ENCODE results near the gene TMTC1. TPM values are rescaled to one million over a fixed set of nuclear protein-coding genes. Genes with fewer than 3 reads are reported as not detected.

Gene TMTC1
- total and polyA plus RNA-seq, 2 donors (not counting 1 experiment from before 2014, with no cell fraction given), result 62.2 to 222 TPM

- Histone ChIP-seq H3K79me2 (ENCODE audit: control insufficient read depth, insufficient read depth, low read length) (no peaks in the 10 kb centered on the region), H3K4me2 (ENCODE audit: extremely low read depth, insufficient read depth, low read length) (no peak overlapping the region), H3K4me3 (replicated peaks in 1 of 4; ENCODE audit: control extremely low read depth in 1 of 4, insufficient read depth in 1 of 4, low read depth in 3 of 4, low read length in 4 of 4) (no peak overlapping the region), H3K36me3 (ENCODE audit: control insufficient read depth, insufficient read depth, low read length) (peaks cover 2% of the 10 kb centered on the region), H2AFZ (ENCODE audit: low read length) (no peak overlapping the region), H3K4me1 (ENCODE audit: control insufficient read depth, extremely low read depth, insufficient read depth, low read length) (peaks cover 2% of the 10 kb centered on the region), H3K27me3 (ENCODE audit: control insufficient read depth, insufficient read depth, low read length) (no peaks in the 10 kb centered on the region), H4K20me1 (ENCODE audit: control insufficient read depth, extremely low read depth, insufficient read depth, low read length) (no peaks in the 10 kb centered on the region), H3K9ac (ENCODE audit: insufficient read depth, low read length) (no peak overlapping the region), H3K9me3 (ENCODE audit: control insufficient read depth, insufficient read depth, low read depth, low read length) (no peaks in the 10 kb centered on the region), H3K27ac (ENCODE audit: insufficient read depth, low read length) (no peak overlapping the region)
- TF ChIP-seq EZH2 (IDR thresholded peaks at IDR 0.05; ENCODE audit: low read length, missing control alignments) (no peak), CTCF (conservative IDR thresholded peaks at IDR 0.05 in 1 of 2, IDR thresholded peaks at IDR 0.05 in 1 of 2; ENCODE audit: low read depth in 1 of 2, low read length in 2 of 2) (no peak)
- DNase-seq (ENCODE audit: low read depth in 2 of 2), result no peak
Measured at GRCh38 chr12:29734305-29734704, 49.4 kb downstream of the TMTC1 start.

- H4K20me1 ChIP-seq (ENCODE audit: control insufficient read depth, extremely low read depth, insufficient read depth, low read length), result no peaks in the 10 kb centered on the region
- H3K27me3 ChIP-seq (ENCODE audit: control insufficient read depth, insufficient read depth, low read length), result no peaks in the 10 kb centered on the region
- H3K9me3 ChIP-seq (ENCODE audit: control insufficient read depth, insufficient read depth, low read depth, low read length), result no peaks in the 10 kb centered on the region
- H3K27ac ChIP-seq (ENCODE audit: insufficient read depth, low read length), result no peak overlapping the region
- H3K4me3 ChIP-seq (replicated peaks in 1 of 4; ENCODE audit: control extremely low read depth in 1 of 4, insufficient read depth in 1 of 4, low read depth in 3 of 4, low read length in 4 of 4), result no peak overlapping the region
- no peak overlapping the region for H2AFZ ChIP-seq (ENCODE audit: low read length)
- no peak overlapping the region for H3K9ac ChIP-seq (ENCODE audit: insufficient read depth, low read length)
- no peaks in the 10 kb centered on the region for H3K79me2 ChIP-seq (ENCODE audit: control insufficient read depth, insufficient read depth, low read length)
- DNase-seq (ENCODE audit: low read depth in 2 of 2), result no peak
- H3K4me2 ChIP-seq (ENCODE audit: extremely low read depth, insufficient read depth, low read length), result no peak overlapping the region
- H3K4me1 ChIP-seq (ENCODE audit: control insufficient read depth, extremely low read depth, insufficient read depth, low read length), result no peaks in the 10 kb centered on the region
- TF ChIP-seq EZH2 (IDR thresholded peaks at IDR 0.05; ENCODE audit: low read length, missing control alignments), result no peak
- TF ChIP-seq CTCF (conservative IDR thresholded peaks at IDR 0.05 in 1 of 2, IDR thresholded peaks at IDR 0.05 in 1 of 2; ENCODE audit: low read depth in 1 of 2, low read length in 2 of 2), result no peak
- peaks cover 3% of the 10 kb centered on the region for H3K36me3 ChIP-seq (ENCODE audit: control insufficient read depth, insufficient read depth, low read length)
Measured at GRCh38 chr12:29733501-29733900, 50.2 kb downstream of the TMTC1 start.

GRCh38 chr12:29733060-29733459 is 50.7 kb downstream of the TMTC1 start:
- Histone ChIP-seq H2AFZ (ENCODE audit: low read length) (no peak overlapping the region), H3K36me3 (ENCODE audit: control insufficient read depth, insufficient read depth, low read length) (peaks cover 3% of the 10 kb centered on the region), H3K79me2 (ENCODE audit: control insufficient read depth, insufficient read depth, low read length) (no peaks in the 10 kb centered on the region), H3K4me3 (replicated peaks in 1 of 4; ENCODE audit: control extremely low read depth in 1 of 4, insufficient read depth in 1 of 4, low read depth in 3 of 4, low read length in 4 of 4) (no peak overlapping the region), H3K4me1 (ENCODE audit: control insufficient read depth, extremely low read depth, insufficient read depth, low read length) (no peaks in the 10 kb centered on the region), H3K9ac (ENCODE audit: insufficient read depth, low read length) (no peak overlapping the region), H3K9me3 (ENCODE audit: control insufficient read depth, insufficient read depth, low read depth, low read length) (no peaks in the 10 kb centered on the region), H4K20me1 (ENCODE audit: control insufficient read depth, extremely low read depth, insufficient read depth, low read length) (no peaks in the 10 kb centered on the region), H3K27ac (ENCODE audit: insufficient read depth, low read length) (no peak overlapping the region), H3K4me2 (ENCODE audit: extremely low read depth, insufficient read depth, low read length) (no peak overlapping the region), H3K27me3 (ENCODE audit: control insufficient read depth, insufficient read depth, low read length) (no peaks in the 10 kb centered on the region)
- peak in 1 of 2 donors; percentile 57 for DNase-seq (ENCODE audit: low read depth in 2 of 2)
- TF ChIP-seq CTCF (conservative IDR thresholded peaks at IDR 0.05 in 1 of 2, IDR thresholded peaks at IDR 0.05 in 1 of 2; ENCODE audit: low read depth in 1 of 2, low read length in 2 of 2), result no peak
- no peak for TF ChIP-seq EZH2 (IDR thresholded peaks at IDR 0.05; ENCODE audit: low read length, missing control alignments)
